SH-SY5Y (cell line): Measurements from ENCODE around the gene SOWAHC.

Experiments used
- GATA2 ChIP-seq: IDR thresholded peaks from 2 replicates; pipeline ENCODE4 v1.6.1; 2011; ENCODE audit warnings: mild to moderate bottlenecking, low read depth, low read length
- GATA3 ChIP-seq: IDR thresholded peaks from 2 replicates; pipeline ENCODE4 v1.6.1; 2011; ENCODE audit warnings: low read depth, mild to moderate bottlenecking, low read length, moderate library complexity

GRCh38 chr2:109645412-109646184 lies 31.4 kb downstream of the SOWAHC start:
- TF ChIP-seq GATA3 (no peak), GATA2 (no peak)
